ENCODE results near the gene CIAO3.
A peak's percentile ranks its signal among the peaks of the same experiment; 100 is the strongest.
"Not testable (repeated sequence)": the region's sequence is repeated elsewhere in the genome, so short reads cannot be mapped to it uniquely, and the experiment has no call there.

Gene CIAO3

GRCh38 chr16:745739-746138 is 4.9 kb upstream of the CIAO3 start:
- H3K36me3 ChIP-seq (replicated peaks; ENCODE audit: insufficient read depth, low read length) = no peaks in the 10 kb centered on the region
- no peak overlapping the region for H3K4me3 ChIP-seq (ENCODE audit: low read length)
- no peaks in the 10 kb centered on the region for H3F3A ChIP-seq (ENCODE audit: insufficient read depth, low read length)
- H3K4me1 ChIP-seq (ENCODE audit: low read length) = no peaks in the 10 kb centered on the region
- H3K27ac ChIP-seq (ENCODE audit: low read length) = no peak overlapping the region
- no peaks in the 10 kb centered on the region for H3K9me2 ChIP-seq (replicated peaks; ENCODE audit: insufficient read depth, low read length)
- H2AFZ ChIP-seq (ENCODE audit: low read length) = no peak overlapping the region
- no peaks in the 10 kb centered on the region for H3K79me2 ChIP-seq (ENCODE audit: low read length)
- H3K4me2 ChIP-seq (ENCODE audit: low read depth, low read length) = no peak overlapping the region
- no peak for TF ChIP-seq EZH2 (optimal IDR thresholded peaks at IDR 0.05; ENCODE audit: low read depth, low read length)
- TF ChIP-seq, protein P1, sequence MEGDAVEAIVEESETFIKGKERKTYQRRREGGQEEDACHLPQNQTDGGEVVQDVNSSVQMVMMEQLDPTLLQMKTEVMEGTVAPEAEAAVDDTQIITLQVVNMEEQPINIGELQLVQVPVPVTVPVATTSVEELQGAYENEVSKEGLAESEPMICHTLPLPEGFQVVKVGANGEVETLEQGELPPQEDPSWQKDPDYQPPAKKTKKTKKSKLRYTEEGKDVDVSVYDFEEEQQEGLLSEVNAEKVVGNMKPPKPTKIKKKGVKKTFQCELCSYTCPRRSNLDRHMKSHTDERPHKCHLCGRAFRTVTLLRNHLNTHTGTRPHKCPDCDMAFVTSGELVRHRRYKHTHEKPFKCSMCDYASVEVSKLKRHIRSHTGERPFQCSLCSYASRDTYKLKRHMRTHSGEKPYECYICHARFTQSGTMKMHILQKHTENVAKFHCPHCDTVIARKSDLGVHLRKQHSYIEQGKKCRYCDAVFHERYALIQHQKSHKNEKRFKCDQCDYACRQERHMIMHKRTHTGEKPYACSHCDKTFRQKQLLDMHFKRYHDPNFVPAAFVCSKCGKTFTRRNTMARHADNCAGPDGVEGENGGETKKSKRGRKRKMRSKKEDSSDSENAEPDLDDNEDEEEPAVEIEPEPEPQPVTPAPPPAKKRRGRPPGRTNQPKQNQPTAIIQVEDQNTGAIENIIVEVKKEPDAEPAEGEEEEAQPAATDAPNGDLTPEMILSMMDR (IDR thresholded peaks at IDR 0.05; ENCODE audit: low read length) = peak; percentile 60
- peak; percentile 48 for DNase-seq
- H3K9ac ChIP-seq (ENCODE audit: low read length) = no peak overlapping the region
- no peaks in the 10 kb centered on the region for H3K9me3 ChIP-seq (replicated peaks; ENCODE audit: insufficient read depth, low read length)
- peaks cover 63% of the 10 kb centered on the region for H3K27me3 ChIP-seq (replicated peaks; ENCODE audit: insufficient read depth, low read length)
- H4K20me1 ChIP-seq (ENCODE audit: insufficient read depth, low read length) = no peaks in the 10 kb centered on the region

DNA sequence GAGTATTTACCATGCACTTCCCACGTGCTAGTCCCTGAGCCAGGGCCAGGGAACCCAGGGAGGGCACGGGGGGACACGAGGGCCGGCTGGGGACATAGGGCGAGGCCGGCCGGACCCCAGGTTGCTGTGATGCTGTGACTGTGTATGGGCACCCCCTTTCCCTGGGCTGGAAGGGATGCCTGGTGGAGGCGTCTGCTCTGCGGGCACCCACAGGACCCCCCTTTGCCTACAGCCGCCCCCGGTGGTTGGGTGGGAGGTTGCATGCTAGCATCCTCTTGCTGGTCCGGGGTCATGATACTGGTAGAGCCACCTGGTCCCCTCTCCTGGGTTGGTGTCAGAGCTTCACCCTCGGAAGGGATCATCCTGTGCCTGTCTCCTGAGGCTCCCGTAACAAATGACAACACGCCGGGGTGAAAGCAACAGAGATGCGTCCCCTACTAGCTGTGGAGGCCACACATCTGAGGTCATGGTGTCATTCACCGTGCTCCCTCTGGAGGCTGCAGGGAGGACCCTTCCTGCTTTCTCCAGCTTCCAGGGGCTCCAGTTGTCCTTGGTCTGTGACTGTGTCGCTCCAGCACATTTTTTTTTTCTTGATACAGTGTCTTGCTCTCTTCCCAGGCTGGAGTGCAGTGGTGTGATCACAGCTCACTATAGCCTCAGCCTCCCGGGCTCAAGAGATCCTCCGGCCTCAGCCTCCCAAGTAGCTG is 3.1 kb upstream of the CIAO3 start:
- TF ChIP-seq EZH2phosphoT487 (IDR thresholded peaks at IDR 0.05; ENCODE audit: low read length) (no peak), EZH2 (optimal IDR thresholded peaks at IDR 0.05; ENCODE audit: low read depth, low read length) (no peak)
- TF ChIP-seq, protein P1 (IDR thresholded peaks at IDR 0.05; ENCODE audit: low read length) = no peak
- H3K27ac ChIP-seq (ENCODE audit: low read length) = no peak overlapping the region
- DNase-seq = no peak
- no peak overlapping the region for H2AFZ ChIP-seq (ENCODE audit: low read length)
- no peaks in the 10 kb centered on the region for H3K36me3 ChIP-seq (replicated peaks; ENCODE audit: insufficient read depth, low read length)
- no peaks in the 10 kb centered on the region for H4K20me1 ChIP-seq (ENCODE audit: insufficient read depth, low read length)
- peaks cover 15% of the 10 kb centered on the region for H3K79me2 ChIP-seq (ENCODE audit: low read length)
- H3K4me3 ChIP-seq (ENCODE audit: low read length) = no peak overlapping the region
- H3K4me1 ChIP-seq (ENCODE audit: low read length) = peaks cover 7% of the 10 kb centered on the region; the same call in 1 of the 2 replicates
- no peak overlapping the region for H3K9ac ChIP-seq (ENCODE audit: low read length)
- no peaks in the 10 kb centered on the region for H3F3A ChIP-seq (ENCODE audit: insufficient read depth, low read length)
- no peaks in the 10 kb centered on the region for H3K9me3 ChIP-seq (replicated peaks; ENCODE audit: insufficient read depth, low read length)
- no peaks in the 10 kb centered on the region for H3K9me2 ChIP-seq (replicated peaks; ENCODE audit: insufficient read depth, low read length)
- no peak overlapping the region for H3K4me2 ChIP-seq (ENCODE audit: low read depth, low read length)
- peaks cover 49% of the 10 kb centered on the region for H3K27me3 ChIP-seq (replicated peaks; ENCODE audit: insufficient read depth, low read length)

- H3K9me2 ChIP-seq (replicated peaks; ENCODE audit: insufficient read depth, low read length); H2AFZ ChIP-seq (ENCODE audit: low read length); DNase-seq; H4K20me1 ChIP-seq (ENCODE audit: insufficient read depth, low read length); H3K9me3 ChIP-seq (replicated peaks; ENCODE audit: insufficient read depth, low read length); H3K27ac ChIP-seq (ENCODE audit: low read length); H3F3A ChIP-seq (ENCODE audit: insufficient read depth, low read length); H3K4me2 ChIP-seq (ENCODE audit: low read depth, low read length); H3K36me3 ChIP-seq (replicated peaks; ENCODE audit: insufficient read depth, low read length); H3K9ac ChIP-seq (ENCODE audit: low read length); H3K4me3 ChIP-seq (ENCODE audit: low read length); H3K4me1 ChIP-seq (ENCODE audit: low read length): not testable (repeated sequence)
- peaks cover 15% of the 10 kb centered on the region for H3K79me2 ChIP-seq (ENCODE audit: low read length)
- H3K27me3 ChIP-seq (replicated peaks; ENCODE audit: insufficient read depth, low read length) = peaks cover 39% of the 10 kb centered on the region
Measured at GRCh38 chr16:742894-743293, 2.1 kb upstream of the CIAO3 start.

- Histone ChIP-seq H3K9me2 (replicated peaks; ENCODE audit: insufficient read depth, low read length) (no peaks in the 10 kb centered on the region), H3K4me3 (ENCODE audit: low read length) (no peak overlapping the region), H3K27ac (ENCODE audit: low read length) (no peak overlapping the region), H3K79me2 (ENCODE audit: low read length) (peaks cover 15% of the 10 kb centered on the region), H3K9ac (ENCODE audit: low read length) (no peak overlapping the region), H3K36me3 (replicated peaks; ENCODE audit: insufficient read depth, low read length) (no peaks in the 10 kb centered on the region), H3K27me3 (replicated peaks; ENCODE audit: insufficient read depth, low read length) (peaks cover 31% of the 10 kb centered on the region), H3K4me1 (ENCODE audit: low read length) (peaks cover 12% of the 10 kb centered on the region), H3F3A (ENCODE audit: insufficient read depth, low read length) (peaks cover 1% of the 10 kb centered on the region; the same call in 1 of the 2 replicates), H4K20me1 (ENCODE audit: insufficient read depth, low read length) (no peaks in the 10 kb centered on the region), H3K4me2 (ENCODE audit: low read depth, low read length) (no peak overlapping the region), H2AFZ (ENCODE audit: low read length) (no peak overlapping the region), H3K9me3 (replicated peaks; ENCODE audit: insufficient read depth, low read length) (no peaks in the 10 kb centered on the region)
- no peak for DNase-seq
- TF ChIP-seq EZH2 (optimal IDR thresholded peaks at IDR 0.05; ENCODE audit: low read depth, low read length) (no peak), EZH2phosphoT487 (IDR thresholded peaks at IDR 0.05; ENCODE audit: low read length) (no peak)
- TF ChIP-seq, protein P1 (IDR thresholded peaks at IDR 0.05; ENCODE audit: low read length) = no peak
Measured at GRCh38 chr16:741986-742629, 1.3 kb upstream of the CIAO3 start.

Data from MM.1S (cell line).